ENCODE measurements around the gene COL16A1.

GRCh38 chr1:31675756-31676155 lies 28.1 kb downstream of the COL16A1 start:
- TF ChIP-seq, protein P1, sequence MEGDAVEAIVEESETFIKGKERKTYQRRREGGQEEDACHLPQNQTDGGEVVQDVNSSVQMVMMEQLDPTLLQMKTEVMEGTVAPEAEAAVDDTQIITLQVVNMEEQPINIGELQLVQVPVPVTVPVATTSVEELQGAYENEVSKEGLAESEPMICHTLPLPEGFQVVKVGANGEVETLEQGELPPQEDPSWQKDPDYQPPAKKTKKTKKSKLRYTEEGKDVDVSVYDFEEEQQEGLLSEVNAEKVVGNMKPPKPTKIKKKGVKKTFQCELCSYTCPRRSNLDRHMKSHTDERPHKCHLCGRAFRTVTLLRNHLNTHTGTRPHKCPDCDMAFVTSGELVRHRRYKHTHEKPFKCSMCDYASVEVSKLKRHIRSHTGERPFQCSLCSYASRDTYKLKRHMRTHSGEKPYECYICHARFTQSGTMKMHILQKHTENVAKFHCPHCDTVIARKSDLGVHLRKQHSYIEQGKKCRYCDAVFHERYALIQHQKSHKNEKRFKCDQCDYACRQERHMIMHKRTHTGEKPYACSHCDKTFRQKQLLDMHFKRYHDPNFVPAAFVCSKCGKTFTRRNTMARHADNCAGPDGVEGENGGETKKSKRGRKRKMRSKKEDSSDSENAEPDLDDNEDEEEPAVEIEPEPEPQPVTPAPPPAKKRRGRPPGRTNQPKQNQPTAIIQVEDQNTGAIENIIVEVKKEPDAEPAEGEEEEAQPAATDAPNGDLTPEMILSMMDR (conservative IDR thresholded peaks at IDR 0.05; ENCODE audit: low read length) = no peak
- no peak for TF ChIP-seq EZH2phosphoT487 (IDR thresholded peaks at IDR 0.05; ENCODE audit: borderline replicate concordance)

Measured in Loucy (cell line).